ENCODE measurements around the gene GRIK1. TPM values are rescaled to one million over a fixed set of nuclear protein-coding genes. Genes with fewer than 3 reads are reported as not detected.

Gene GRIK1
- total and polyA plus RNA-seq, 2 donors (not counting 1 experiment from before 2014, with no cell fraction given), result not detected

DNA sequence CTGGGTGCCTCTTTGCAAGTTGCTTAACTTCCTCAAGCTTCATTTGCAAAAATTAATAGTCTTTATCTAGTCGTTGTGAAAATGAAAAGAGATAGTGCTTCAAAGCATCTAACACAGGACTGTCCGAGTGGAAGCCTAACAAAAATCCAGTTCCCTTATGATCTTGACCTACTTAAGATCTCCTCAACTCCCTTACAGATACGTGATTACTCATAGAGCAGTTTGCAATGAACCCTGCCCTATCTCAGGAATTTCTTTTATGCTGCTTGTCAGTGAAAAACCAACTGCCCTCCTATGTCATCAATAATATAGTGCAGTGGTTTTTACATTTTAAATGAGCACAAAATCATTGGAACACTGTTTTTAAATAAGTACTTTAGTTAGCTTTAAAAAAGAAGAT is 326.8 kb downstream of the GRIK1 start:
- no peak overlapping the region for H3K4me3 ChIP-seq (ENCODE audit: control extremely low read depth in 1 of 5, extremely low read depth in 1 of 5, insufficient read depth in 1 of 5, low read depth in 2 of 5, low read length in 4 of 5)
- Mint-ChIP-seq H3K4me3 (no peak overlapping the region), H3K9me3 (ENCODE audit: insufficient read depth) (peaks cover 2% of the 10 kb centered on the region), H3K4me1 (no peaks in the 10 kb centered on the region), H3K27ac (no peak overlapping the region), H3K27me3 (no peaks in the 10 kb centered on the region)
- H2AFZ ChIP-seq (ENCODE audit: insufficient read depth, low read depth, low read length, poor library complexity, severe bottlenecking), result no peak overlapping the region
- no peaks in the 10 kb centered on the region for H4K20me1 ChIP-seq (ENCODE audit: control insufficient read depth, insufficient read depth, low read length, poor library complexity, severe bottlenecking)
- POLR2A ChIA-PET, result no interaction called here
- H3K27me3 ChIP-seq (replicated peaks in 1 of 4; ENCODE audit: control extremely low read depth in 1 of 4, control insufficient read depth in 3 of 4, insufficient read depth in 4 of 4, low read length in 3 of 4), result no peaks in the 10 kb centered on the region
- no peak overlapping the region for H3K9ac ChIP-seq (ENCODE audit: low read length)
- H3K4me2 ChIP-seq (replicated peaks; ENCODE audit: low read depth, low read length, poor library complexity, severe bottlenecking), result no peak overlapping the region
- no peaks in the 10 kb centered on the region for H3K36me3 ChIP-seq (replicated peaks in 1 of 2; ENCODE audit: control extremely low read depth in 1 of 2, control insufficient read depth in 1 of 2, extremely low read depth in 1 of 2, insufficient read depth in 2 of 2, low read length in 1 of 2)
- intact Hi-C loops (cut with micrococcal nuclease), result no loop called here
- no peaks in the 10 kb centered on the region for H3K79me2 ChIP-seq (ENCODE audit: control insufficient read depth, insufficient read depth, low read length)
- TF ChIP-seq EZH2 (IDR thresholded peaks at IDR 0.05; ENCODE audit: borderline replicate concordance, insufficient read depth, low read depth, low read length, poor library complexity, severe bottlenecking), result no peak
- TF ChIP-seq, protein P1, sequence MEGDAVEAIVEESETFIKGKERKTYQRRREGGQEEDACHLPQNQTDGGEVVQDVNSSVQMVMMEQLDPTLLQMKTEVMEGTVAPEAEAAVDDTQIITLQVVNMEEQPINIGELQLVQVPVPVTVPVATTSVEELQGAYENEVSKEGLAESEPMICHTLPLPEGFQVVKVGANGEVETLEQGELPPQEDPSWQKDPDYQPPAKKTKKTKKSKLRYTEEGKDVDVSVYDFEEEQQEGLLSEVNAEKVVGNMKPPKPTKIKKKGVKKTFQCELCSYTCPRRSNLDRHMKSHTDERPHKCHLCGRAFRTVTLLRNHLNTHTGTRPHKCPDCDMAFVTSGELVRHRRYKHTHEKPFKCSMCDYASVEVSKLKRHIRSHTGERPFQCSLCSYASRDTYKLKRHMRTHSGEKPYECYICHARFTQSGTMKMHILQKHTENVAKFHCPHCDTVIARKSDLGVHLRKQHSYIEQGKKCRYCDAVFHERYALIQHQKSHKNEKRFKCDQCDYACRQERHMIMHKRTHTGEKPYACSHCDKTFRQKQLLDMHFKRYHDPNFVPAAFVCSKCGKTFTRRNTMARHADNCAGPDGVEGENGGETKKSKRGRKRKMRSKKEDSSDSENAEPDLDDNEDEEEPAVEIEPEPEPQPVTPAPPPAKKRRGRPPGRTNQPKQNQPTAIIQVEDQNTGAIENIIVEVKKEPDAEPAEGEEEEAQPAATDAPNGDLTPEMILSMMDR (IDR thresholded peaks at IDR 0.05), result no peak
- DNase-seq (no peak), ATAC-seq (ENCODE audit: low read depth) (no peak)
- CTCF ChIA-PET, result no interaction called here
- H3K27ac ChIP-seq (ENCODE audit: low read length in 2 of 2), result no peak overlapping the region
- WGBS (ENCODE audit: insufficient coverage), result 100% methylated on average over 1 of the region's 3 CpGs
- H3K9me3 ChIP-seq (ENCODE audit: control extremely low read depth in 1 of 3, control insufficient read depth in 2 of 3, insufficient read depth in 1 of 3, low read length in 2 of 3), result no peaks in the 10 kb centered on the region
- H3K4me1 ChIP-seq (ENCODE audit: control insufficient read depth in 2 of 2, insufficient read depth in 2 of 2, low read length in 2 of 2), result no peaks in the 10 kb centered on the region

DNA sequence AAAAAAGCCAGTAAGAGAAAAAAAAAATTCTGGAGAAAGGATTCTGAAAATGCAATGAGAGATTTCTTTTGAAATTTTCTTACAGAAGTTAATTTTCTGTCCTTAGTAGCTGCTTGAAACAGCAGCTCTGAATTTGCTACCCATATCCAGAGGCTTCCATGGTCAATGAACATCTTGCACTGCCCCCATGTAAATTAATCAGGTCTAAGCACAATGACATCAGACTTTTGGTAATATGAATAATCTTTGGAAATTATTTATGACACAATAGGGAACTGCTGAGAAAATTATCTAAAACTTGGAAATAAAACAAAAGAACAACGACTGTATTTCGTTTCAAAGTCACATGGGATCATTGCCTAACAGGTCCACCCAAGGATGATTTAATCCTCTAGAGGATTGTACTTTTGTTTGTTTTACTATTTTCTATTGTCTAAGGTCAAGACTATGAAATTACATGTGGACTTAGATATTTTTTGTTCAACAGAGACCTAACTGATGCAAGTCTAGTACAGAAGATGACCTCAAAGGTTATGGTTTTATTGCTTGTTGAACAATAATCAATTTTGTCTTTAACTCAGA is 328.9 kb downstream of the GRIK1 start:
- Histone ChIP-seq H4K20me1 (ENCODE audit: control insufficient read depth, insufficient read depth, low read length, poor library complexity, severe bottlenecking) (no peaks in the 10 kb centered on the region), H3K27me3 (replicated peaks in 1 of 4; ENCODE audit: control extremely low read depth in 1 of 4, control insufficient read depth in 3 of 4, insufficient read depth in 4 of 4, low read length in 3 of 4) (no peaks in the 10 kb centered on the region), H3K27ac (ENCODE audit: low read length in 2 of 2) (no peak overlapping the region), H3K36me3 (replicated peaks in 1 of 2; ENCODE audit: control extremely low read depth in 1 of 2, control insufficient read depth in 1 of 2, extremely low read depth in 1 of 2, insufficient read depth in 2 of 2, low read length in 1 of 2) (no peaks in the 10 kb centered on the region), H3K4me2 (replicated peaks; ENCODE audit: low read depth, low read length, poor library complexity, severe bottlenecking) (no peak overlapping the region), H3K4me3 (ENCODE audit: control extremely low read depth in 1 of 5, extremely low read depth in 1 of 5, insufficient read depth in 1 of 5, low read depth in 2 of 5, low read length in 4 of 5) (no peak overlapping the region), H3K9me3 (ENCODE audit: control extremely low read depth in 1 of 3, control insufficient read depth in 2 of 3, insufficient read depth in 1 of 3, low read length in 2 of 3) (no peaks in the 10 kb centered on the region), H3K4me1 (ENCODE audit: control insufficient read depth in 2 of 2, insufficient read depth in 2 of 2, low read length in 2 of 2) (no peaks in the 10 kb centered on the region), H3K9ac (ENCODE audit: low read length) (no peak overlapping the region), H2AFZ (ENCODE audit: insufficient read depth, low read depth, low read length, poor library complexity, severe bottlenecking) (no peak overlapping the region), H3K79me2 (ENCODE audit: control insufficient read depth, insufficient read depth, low read length) (no peaks in the 10 kb centered on the region)
- no peaks in the 10 kb centered on the region for H3K9me3 Mint-ChIP-seq (ENCODE audit: insufficient read depth)
- no peaks in the 10 kb centered on the region for H3K4me1 Mint-ChIP-seq
- ChIA-PET CTCF (no interaction called here), POLR2A (no interaction called here)
- H3K27me3 Mint-ChIP-seq, result no peaks in the 10 kb centered on the region
- ATAC-seq (ENCODE audit: low read depth) (no peak), DNase-seq (no peak)
- H3K27ac Mint-ChIP-seq, result no peak overlapping the region
- H3K4me3 Mint-ChIP-seq, result no peak overlapping the region
- TF ChIP-seq EZH2 (IDR thresholded peaks at IDR 0.05; ENCODE audit: borderline replicate concordance, insufficient read depth, low read depth, low read length, poor library complexity, severe bottlenecking), result no peak
- TF ChIP-seq, protein P1 (IDR thresholded peaks at IDR 0.05), result no peak
- no CpG with 5 or more reads among the region's 2 CpGs for WGBS (ENCODE audit: insufficient coverage)
- intact Hi-C loops (cut with micrococcal nuclease), result no loop called here
